ENCODE data around the gene ITGAX.

DNA sequence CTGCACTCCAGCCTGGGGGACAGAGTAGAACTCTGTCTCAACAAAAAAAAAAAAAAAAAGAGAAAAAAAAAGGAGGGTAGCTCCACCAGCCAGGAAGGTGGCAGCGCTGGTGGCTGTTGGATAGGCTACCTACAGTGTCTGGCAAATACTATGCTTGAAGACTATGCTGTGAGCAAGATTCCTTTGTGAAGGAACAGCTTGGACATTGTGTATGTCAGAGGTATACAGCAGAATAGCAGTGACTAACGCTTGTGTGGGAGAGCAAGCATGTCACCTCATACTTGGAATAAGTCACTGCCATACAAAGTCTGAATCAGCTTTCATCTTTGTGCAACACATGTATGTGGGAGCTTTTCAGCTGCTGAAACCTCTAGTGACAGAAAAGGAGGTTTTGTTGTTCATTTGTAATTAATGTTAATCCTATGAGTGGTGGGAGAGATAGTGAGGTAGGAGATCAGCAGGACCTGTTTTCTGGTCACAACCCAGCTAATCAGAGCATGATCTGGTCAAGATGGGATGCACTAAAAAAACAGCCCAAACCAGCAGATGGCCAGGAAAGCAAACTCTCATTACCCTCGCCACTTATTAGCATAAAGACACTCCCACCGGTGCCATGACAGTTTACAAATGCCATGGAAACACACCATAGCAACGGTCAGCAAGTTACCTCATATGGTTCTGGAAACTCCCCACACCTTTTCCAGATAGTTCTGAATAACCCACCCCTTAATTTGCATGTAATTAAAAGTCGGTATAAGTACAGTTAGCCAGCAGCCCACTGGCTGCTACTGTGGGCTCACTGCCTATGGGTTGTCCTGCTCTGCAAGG, 31.4 kb downstream of the ITGAX start:
- TF ChIP-seq POLR2A (IDR thresholded peaks at IDR 0.05; ENCODE audit: low read length) = no peak
- no peak for TF ChIP-seq GATA1 (IDR thresholded peaks at IDR 0.05; ENCODE audit: low read depth, low read length)
